Activated CD4-positive, alpha-beta T cell treated with anti-CD3 and anti-CD28 coated beads, Interleukin-2, amount 50 U/mL, for 4 hours (primary cell): ENCODE results near the gene FGFR3.
"Not testable (repeated sequence)": the region's sequence is repeated elsewhere in the genome, so short reads cannot be mapped to it uniquely, and the experiment has no call there.

ENCODE experiments used
- DNase-seq, 2 experiments: peaks; one replicate each; pipeline ENCODE4 v3.0.0-alpha.2; 2020

FGFR3 gene

DNA sequence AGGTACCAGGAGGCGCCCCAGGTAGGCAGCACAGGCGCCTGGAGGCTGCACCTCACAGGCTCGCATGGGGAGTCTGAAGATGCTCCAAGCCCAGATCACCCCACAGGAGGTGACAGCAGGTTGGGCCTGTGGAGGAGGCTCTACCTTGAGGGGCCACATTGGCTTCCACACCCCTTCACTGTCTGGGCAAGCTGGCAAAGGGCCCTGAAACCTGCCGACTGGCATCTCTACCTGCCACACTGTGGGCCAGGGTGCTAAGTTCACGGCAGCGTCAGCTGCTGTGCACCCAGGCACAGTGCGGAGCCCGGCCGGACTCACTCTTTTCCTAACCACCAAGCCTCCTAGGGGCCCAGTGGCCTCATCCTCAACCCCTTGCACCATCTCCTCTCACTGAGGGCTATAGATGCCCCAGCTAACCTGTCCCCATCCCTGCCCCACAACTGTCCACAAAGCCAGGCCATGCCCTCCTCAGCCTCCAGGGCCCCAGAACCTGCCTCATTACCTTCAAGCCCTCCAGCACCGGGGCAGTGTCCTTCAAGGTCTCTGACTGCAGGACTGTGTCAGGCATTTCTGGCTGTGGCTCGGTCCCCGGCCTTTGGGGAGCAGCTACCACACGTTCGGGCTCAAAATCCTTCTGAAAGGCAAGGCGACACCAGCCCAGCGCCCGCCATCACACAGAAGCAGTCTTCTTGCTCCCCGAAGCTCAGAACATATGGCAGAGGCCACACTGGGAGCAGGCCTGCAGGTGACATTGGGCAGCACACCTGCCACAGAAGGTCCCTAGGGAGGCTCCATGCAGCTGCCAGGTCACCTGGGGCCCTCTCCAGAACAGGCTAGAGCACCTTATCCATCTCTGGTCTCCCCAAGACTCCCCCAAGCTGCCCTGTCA is 28.8 kb downstream of the FGFR3 start:
- DNase-seq = no peak

GRCh38 chr4:1822568-1823544 is 29.8 kb downstream of the FGFR3 start:
- no peak for DNase-seq

- DNase-seq = no peak
Measured at GRCh38 chr4:1823545-1823932, 30.4 kb downstream of the FGFR3 start.

- DNase-seq = no peak
Measured at GRCh38 chr4:1824746-1825145, 31.7 kb downstream of the FGFR3 start.

DNA sequence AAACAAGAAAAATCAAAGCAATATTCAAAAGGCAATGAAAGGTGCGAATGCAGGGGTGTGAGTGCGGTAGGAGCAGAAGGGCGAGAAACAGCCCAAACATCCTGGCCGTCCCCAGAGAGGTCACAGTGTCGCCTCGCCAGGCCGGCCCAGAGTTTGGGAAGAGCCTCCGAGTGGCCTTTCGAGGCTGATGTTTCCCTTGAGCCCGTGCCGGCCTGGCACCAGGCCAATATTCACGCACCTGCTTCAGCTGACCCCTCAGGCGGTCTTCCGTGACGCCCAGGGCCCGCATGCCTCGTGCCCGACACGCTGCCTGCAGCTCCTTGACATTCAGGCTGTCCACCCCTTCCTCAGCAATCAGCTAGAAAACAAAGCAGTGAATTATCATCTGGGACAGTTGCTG is 32.2 kb downstream of the FGFR3 start:
- no peak for DNase-seq

- no peak for DNase-seq
Measured at GRCh38 chr4:1826531-1827350, 33.6 kb downstream of the FGFR3 start.

- DNase-seq = no peak
Measured at GRCh38 chr4:1830234-1830633, 37.1 kb downstream of the FGFR3 start.

DNA sequence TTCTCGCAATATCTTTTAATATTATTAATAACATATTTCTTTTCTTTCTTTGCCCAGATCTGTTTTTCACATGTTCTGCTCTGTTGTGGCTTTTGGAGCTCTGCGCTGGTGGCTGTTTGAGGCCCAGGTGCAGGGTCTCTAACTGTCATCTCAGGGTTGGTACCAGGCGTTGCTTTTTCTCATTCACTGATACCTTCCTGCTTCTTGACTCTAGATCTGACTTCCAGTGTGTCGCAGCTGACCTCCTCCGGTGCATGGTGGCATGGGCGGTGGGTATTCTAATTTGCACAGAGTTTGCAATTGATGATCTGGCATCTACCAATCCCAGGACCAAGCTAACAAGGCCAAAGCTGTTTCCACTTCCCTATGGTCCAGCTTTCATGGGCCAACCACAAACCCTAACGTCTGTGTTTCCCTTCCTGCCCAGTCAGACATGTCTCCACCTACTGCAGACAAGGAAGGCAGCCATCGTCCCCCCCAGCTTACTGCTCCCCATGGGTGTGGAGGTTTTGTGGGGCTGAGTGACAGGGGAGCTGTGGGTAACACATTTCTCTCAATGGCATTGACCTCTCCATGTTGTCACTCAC is 37.6 kb downstream of the FGFR3 start:
- DNase-seq = no peak

- DNase-seq = no peak
Measured at GRCh38 chr4:1831331-1831730, 38.2 kb downstream of the FGFR3 start.

DNA sequence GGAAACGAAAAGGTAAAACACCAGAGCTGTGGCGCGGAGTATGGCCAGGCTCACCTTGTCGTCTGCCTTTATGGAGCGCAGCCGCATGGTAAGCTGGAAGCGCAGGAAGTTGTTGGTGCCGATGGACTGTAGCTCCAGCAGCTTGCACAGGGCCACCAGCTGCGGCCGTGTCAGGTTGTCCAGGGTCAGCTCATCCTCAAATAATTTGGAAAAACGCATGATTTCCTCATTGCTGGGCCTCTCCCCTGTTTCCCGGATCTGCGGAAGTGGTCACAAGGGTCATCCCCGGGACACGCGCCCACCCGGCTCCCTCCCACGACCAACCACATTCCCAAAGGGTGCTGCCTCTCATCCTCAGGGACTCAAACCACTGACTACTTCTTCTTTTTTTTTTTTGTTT is 39.6 kb downstream of the FGFR3 start:
- no peak for DNase-seq

- DNase-seq = no peak
Measured at GRCh38 chr4:1833307-1834046, 40.4 kb downstream of the FGFR3 start.

- DNase-seq = no peak
Measured at GRCh38 chr4:1834047-1834775, 41.1 kb downstream of the FGFR3 start.

- not testable (repeated sequence) for DNase-seq
Measured at GRCh38 chr4:1835836-1836235, 42.7 kb downstream of the FGFR3 start.

- no peak for DNase-seq
Measured at GRCh38 chr4:1836650-1837049, 43.6 kb downstream of the FGFR3 start.

- DNase-seq = no peak
Measured at GRCh38 chr4:1837069-1837468, 44.0 kb downstream of the FGFR3 start.

DNA sequence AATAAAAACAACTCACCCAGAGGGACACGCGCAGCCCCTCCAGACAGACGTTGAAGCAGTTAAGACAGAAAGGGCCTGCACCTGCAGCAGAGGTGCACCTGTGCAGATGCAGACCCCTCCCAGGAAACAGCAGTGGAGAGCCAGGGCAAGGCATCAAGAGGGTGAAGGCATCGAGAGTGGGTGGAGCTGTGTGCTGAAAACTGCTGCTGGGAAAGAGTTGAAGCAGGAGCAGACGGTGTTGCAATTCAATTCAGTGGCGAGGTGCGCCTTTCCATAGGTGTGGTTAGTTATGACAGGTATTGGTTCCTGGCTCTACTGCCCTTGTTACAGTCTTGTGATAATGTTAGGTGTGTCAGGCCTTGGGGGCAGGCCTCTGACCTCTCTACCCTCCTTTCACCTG is 46.2 kb downstream of the FGFR3 start:
- no peak for DNase-seq

GRCh38 chr4:1841201-1841886 is 48.3 kb downstream of the FGFR3 start:
- no peak for DNase-seq

DNA sequence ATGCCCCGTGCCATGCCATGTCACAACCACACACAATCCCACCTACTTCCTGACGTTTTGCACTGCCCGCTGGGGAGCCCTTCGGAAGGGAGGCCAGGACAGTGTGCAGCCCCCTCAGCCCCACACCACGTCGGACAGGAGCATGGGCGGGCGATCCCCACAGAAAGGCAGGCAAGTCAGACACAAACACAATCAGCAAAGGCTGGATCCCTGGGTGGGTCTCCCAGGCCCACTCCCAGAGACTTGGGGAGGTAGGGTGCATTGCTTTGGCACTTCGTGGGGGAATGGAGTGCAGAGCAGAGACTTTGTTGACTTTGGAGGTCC is 48.8 kb downstream of the FGFR3 start:
- no peak for DNase-seq

GRCh38 chr4:1842339-1842895 is 49.3 kb downstream of the FGFR3 start:
- DNase-seq = no peak

DNA sequence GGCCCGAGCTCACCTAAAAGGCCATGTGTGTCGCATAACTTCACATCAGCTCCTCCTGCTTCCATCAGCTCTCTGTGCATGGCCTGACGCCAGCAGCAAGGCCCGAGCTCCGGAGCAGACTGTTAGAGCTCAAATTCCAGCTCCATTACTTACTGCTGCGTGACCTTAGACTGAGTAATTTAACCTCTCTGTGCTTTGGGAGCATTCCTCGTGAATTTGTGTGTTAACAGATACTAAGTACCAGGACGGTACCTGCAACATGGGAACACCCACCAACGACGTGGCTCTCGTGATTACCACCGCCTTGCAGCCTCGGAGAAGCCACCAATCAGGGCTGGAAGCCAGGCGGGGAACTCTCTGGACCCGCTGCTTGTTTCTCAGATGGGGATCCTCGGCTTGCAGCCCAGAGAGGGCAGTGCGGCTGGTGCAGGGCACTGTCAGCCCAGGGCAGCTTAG is 49.9 kb downstream of the FGFR3 start:
- no peak for DNase-seq
